Measurements from ENCODE around the gene ITGA11. TPM values are rescaled to one million over a fixed set of nuclear protein-coding genes. Genes with fewer than 3 reads are reported as not detected.

ITGA11 gene
- total and polyA plus RNA-seq, 2 donors from 2014 or later: 3.4 to 11.1 TPM

GRCh38 chr15:68427366-68427765 lies 4.6 kb downstream of the ITGA11 start:
- Histone ChIP-seq H3K4me3 (ENCODE audit: low read length in 3 of 3) (no peak overlapping the region), H3K9ac (ENCODE audit: low read length in 3 of 3) (no peak overlapping the region), H3K4me1 (ENCODE audit: control insufficient read depth in 2 of 3, insufficient read depth in 2 of 3, low read depth in 1 of 3, low read length in 3 of 3) (peaks cover 0 to 7% (median 0%) of the 10 kb centered on the region in 3 donors), H3K36me3 (ENCODE audit: control insufficient read depth in 2 of 3, insufficient read depth in 3 of 3, low read length in 3 of 3) (no peaks in the 10 kb centered on the region), H3K9me3 (ENCODE audit: control insufficient read depth in 2 of 3, insufficient read depth in 1 of 3, low read length in 3 of 3) (no peaks in the 10 kb centered on the region), H3K27ac (ENCODE audit: low read depth in 2 of 2, low read length in 2 of 2) (no peak overlapping the region), H3K27me3 (ENCODE audit: control insufficient read depth, insufficient read depth, low read length) (peaks cover 3% of the 10 kb centered on the region)
- TF ChIP-seq CTCF (IDR thresholded peaks at IDR 0.05; ENCODE audit: borderline replicate concordance, extremely low read depth, insufficient read depth): no peak
- peak in 2 of 5 donors; percentile 0 to 3 for DNase-seq
- FAIRE-seq: no peak
- intact Hi-C loops (cut with DNase I): no loop called here

- intact Hi-C loops (cut with DNase I): no loop called here
- FAIRE-seq: no peak
- no peaks in the 10 kb centered on the region for H3K36me3 ChIP-seq (ENCODE audit: control insufficient read depth in 2 of 3, insufficient read depth in 3 of 3, low read length in 3 of 3)
- no peaks in the 10 kb centered on the region for H3K4me1 ChIP-seq (ENCODE audit: control insufficient read depth in 2 of 3, insufficient read depth in 2 of 3, low read depth in 1 of 3, low read length in 3 of 3)
- peak in 1 of 5 donors; percentile 49 for DNase-seq
- TF ChIP-seq CTCF (IDR thresholded peaks at IDR 0.05; ENCODE audit: borderline replicate concordance, extremely low read depth, insufficient read depth): no peak
- no peaks in the 10 kb centered on the region for H3K9me3 ChIP-seq (ENCODE audit: control insufficient read depth in 2 of 3, insufficient read depth in 1 of 3, low read length in 3 of 3)
- no peak overlapping the region for H3K4me3 ChIP-seq (ENCODE audit: low read length in 3 of 3)
- no peak overlapping the region for H3K9ac ChIP-seq (ENCODE audit: low read length in 3 of 3)
- H3K27ac ChIP-seq (ENCODE audit: low read depth in 2 of 2, low read length in 2 of 2): no peak overlapping the region
- H3K27me3 ChIP-seq (ENCODE audit: control insufficient read depth, insufficient read depth, low read length): peaks cover 2% of the 10 kb centered on the region
Observed at GRCh38 chr15:68426116-68426515, 5.8 kb downstream of the ITGA11 start.

GRCh38 chr15:68425428-68426060 lies 6.4 kb downstream of the ITGA11 start:
- H3K4me1 ChIP-seq (ENCODE audit: control insufficient read depth in 2 of 3, insufficient read depth in 2 of 3, low read depth in 1 of 3, low read length in 3 of 3): no peaks in the 10 kb centered on the region
- FAIRE-seq: no peak

More at GRCh38 chr15:68425428-68426060, 6.4 kb downstream of the ITGA11 start:
- no peak overlapping the region for H3K27ac ChIP-seq (ENCODE audit: low read depth in 2 of 2, low read length in 2 of 2)
- no peaks in the 10 kb centered on the region for H3K9me3 ChIP-seq (ENCODE audit: control insufficient read depth in 2 of 3, insufficient read depth in 1 of 3, low read length in 3 of 3)
- no peak overlapping the region for H3K9ac ChIP-seq (ENCODE audit: low read length in 3 of 3)
- no peak for TF ChIP-seq CTCF (IDR thresholded peaks at IDR 0.05; ENCODE audit: borderline replicate concordance, extremely low read depth, insufficient read depth)
- no peaks in the 10 kb centered on the region for H3K36me3 ChIP-seq (ENCODE audit: control insufficient read depth in 2 of 3, insufficient read depth in 3 of 3, low read length in 3 of 3)
- no peak overlapping the region for H3K4me3 ChIP-seq (ENCODE audit: low read length in 3 of 3)
- DNase-seq: peak in 2 of 5 donors; percentile 10 to 42
- H3K27me3 ChIP-seq (ENCODE audit: control insufficient read depth, insufficient read depth, low read length): peaks cover 2% of the 10 kb centered on the region
- intact Hi-C loops (cut with DNase I): no loop called here

Data from kidney (tissue), 14 donors.